ENCODE data around the gene ABHD13.

DNA sequence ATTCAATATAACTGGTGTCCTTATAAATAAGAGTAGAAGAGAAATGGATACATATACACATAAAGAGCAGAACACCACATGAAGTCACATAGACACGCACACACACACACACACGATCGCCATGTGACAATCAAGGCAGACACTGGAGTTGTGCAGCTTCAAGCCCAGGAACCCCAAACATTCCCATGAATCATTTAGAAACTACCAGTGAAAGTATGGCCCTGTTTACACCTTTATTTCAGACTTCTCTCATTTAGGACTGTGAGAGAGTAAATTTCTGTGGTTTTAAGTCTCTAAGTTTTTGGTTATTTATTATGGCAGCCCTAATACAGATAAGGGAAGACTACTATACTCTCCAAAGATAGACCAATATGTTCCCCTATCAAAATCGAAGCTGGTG is 31.0 kb downstream of the ABHD13 start:
- no peak for TF ChIP-seq POLR2A (IDR thresholded peaks at IDR 0.05; ENCODE audit: low read depth, low read length)
- TF ChIP-seq POLR2AphosphoS5 (IDR thresholded peaks at IDR 0.05; ENCODE audit: low read depth, low read length) = no peak
